AG09319 (cell line): ENCODE data around the gene CPEB4.

Source experiments
- DNase-seq: peaks from one replicate; pipeline ENCODE4 v3.0.0-alpha.2; 2010; ENCODE audit warnings: low read depth; ENCODE audit errors: extremely low read depth
- CTCF ChIP-seq: IDR thresholded peaks from 2 replicates; pipeline ENCODE4 v1.5.1; 2011; ENCODE audit warnings: low read depth, mild to moderate bottlenecking, inconsistent platforms, low read length, moderate library complexity

Gene CPEB4

GRCh38 chr5:173886150-173886549 lies 2.0 kb upstream of the CPEB4 start:
- no peak for TF ChIP-seq CTCF
- no peak for DNase-seq

DNA sequence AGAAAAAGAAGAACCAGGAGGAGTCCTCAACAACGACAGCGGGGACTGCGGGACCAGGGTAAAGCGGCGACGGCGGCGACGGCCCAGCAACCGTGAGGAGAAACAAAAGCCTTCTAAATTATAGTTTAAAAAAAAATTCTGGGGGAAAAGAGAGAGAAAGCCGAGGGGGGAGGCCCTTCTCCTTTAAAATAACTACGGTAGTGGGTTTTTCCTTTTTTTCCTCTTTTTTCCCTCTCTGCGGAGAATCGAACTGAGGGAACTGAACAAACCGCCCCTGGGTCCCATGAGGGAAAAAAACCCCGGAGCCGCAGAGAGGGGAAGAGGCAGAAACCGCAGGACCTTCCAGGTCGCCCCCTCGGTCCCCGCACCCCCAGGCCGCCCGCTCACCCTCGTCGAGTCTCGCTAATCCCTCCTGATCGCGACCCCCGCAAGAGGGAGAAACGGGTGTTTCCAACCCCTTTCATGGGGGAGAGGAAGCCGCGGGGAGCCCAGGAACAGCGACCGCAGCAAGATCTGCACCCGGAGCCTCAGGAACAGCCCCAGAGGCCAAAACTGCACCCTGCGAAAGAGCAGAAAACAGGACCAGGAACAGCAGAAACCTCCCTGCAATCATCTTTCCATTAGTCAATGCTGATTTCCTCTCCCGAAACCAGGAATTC lies 453 bp downstream of the CPEB4 start:
- TF ChIP-seq CTCF, result no peak
- no peak for DNase-seq

- DNase-seq, result no peak
- no peak for TF ChIP-seq CTCF
Observed at GRCh38 chr5:173890195-173890991, 2.2 kb downstream of the CPEB4 start.

- no peak for TF ChIP-seq CTCF
- DNase-seq, result no peak
Observed at GRCh38 chr5:173891308-173892116, 3.4 kb downstream of the CPEB4 start.

DNA sequence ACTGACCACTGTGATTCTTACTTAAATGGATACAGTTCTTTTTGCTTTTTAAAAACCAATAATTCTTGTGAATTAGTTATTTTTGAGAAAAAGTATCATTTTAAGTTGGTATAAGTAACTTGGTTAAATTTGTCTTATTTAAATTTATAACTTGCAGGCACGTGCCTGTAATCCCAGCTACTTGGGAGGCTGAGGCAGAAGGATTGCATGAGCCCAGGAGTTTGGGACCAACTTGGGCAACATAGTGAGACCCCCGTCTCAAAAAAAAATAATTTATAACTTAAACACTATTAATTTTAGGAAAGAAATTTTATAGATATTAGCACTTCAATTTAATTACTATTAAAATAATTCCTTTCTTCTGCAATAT lies 5.0 kb downstream of the CPEB4 start:
- no peak for TF ChIP-seq CTCF
- DNase-seq, result no peak

GRCh38 chr5:173895401-173896165 lies 7.4 kb downstream of the CPEB4 start:
- DNase-seq, result no peak
- no peak for TF ChIP-seq CTCF
